Parathyroid adenoma (tissue), 2 donors: ENCODE results near the gene UPP2.

ENCODE experiments used
- H2AFZ ChIP-seq: fragments of 300-600 bp; sonication (generic); one replicate; pipeline ENCODE4 v1.7.0; 2017; ENCODE audit warnings: antibody characterized with exemption, mild to moderate bottlenecking
- H3K27ac ChIP-seq: fragments of 300-600 bp; sonication (generic); one replicate; pipeline ENCODE4 v1.7.0; 2017
- H3K27me3 ChIP-seq: fragments of 300-600 bp; sonication (generic); one replicate; pipeline ENCODE4 v1.7.0; 2017; ENCODE audit warnings: low read length; ENCODE audit not compliant: control insufficient read depth, insufficient read depth
- H3K36me3 ChIP-seq: fragments of 300-600 bp; sonication (generic); one replicate; pipeline ENCODE4 v1.7.0; 2017; ENCODE audit warnings: low read length; ENCODE audit not compliant: control insufficient read depth, insufficient read depth
- H3K4me1 ChIP-seq: fragments of 300-600 bp; sonication (generic); one replicate; pipeline ENCODE4 v1.7.0; 2017; ENCODE audit warnings: control low read depth
- H3K4me2 ChIP-seq: fragments of 300-600 bp; sonication (generic); one replicate; pipeline ENCODE4 v1.7.0; 2017; ENCODE audit warnings: low read length
- H3K4me3 ChIP-seq: fragments of 300-600 bp; sonication (generic); one replicate; pipeline ENCODE4 v1.7.0; 2017; ENCODE audit warnings: low read depth, low read length
- H3K79me2 ChIP-seq: fragments of 300-600 bp; sonication (generic); one replicate; pipeline ENCODE4 v1.7.0; 2017; ENCODE audit warnings: control low read depth
- H3K9ac ChIP-seq: fragments of 300-600 bp; sonication (generic); one replicate; pipeline ENCODE4 v1.7.0; 2017; ENCODE audit warnings: mild to moderate bottlenecking
- H3K9me3 ChIP-seq: fragments of 300-600 bp; sonication (generic); one replicate; pipeline ENCODE4 v1.7.0; 2017; ENCODE audit warnings: low read length; ENCODE audit not compliant: control insufficient read depth
- TF ChIP-seq, protein P1 (sequence below): fragments of 300-600 bp; sonication (generic); IDR thresholded peaks from one replicate; pipeline ENCODE4 v1.7.0; 2017; ENCODE audit warnings: antibody characterized with exemption, mild to moderate bottlenecking
- donor health status: primary hyperparathyroidism.

UPP2 gene

DNA sequence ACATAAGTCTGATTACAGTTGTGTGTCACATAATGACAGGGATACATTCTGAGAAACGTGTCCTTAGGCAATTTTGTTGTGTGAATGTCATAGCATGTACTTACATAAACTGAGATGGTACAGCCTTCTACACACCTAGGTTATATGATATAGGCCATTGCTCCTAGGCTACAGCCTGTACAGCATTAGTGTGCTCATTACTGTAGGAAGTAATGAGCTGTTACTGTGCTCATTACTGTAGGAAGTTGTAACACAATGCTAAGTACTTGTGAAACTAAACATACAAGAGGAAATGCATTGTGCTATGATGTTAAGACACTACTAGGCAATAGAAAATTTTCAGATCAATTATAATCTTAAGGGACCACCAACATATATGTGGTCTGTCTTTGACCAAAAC is 72.8 kb downstream of the UPP2 start:
- H3K4me3 ChIP-seq: no peak overlapping the region
- H3K27ac ChIP-seq: no peak overlapping the region
- H2AFZ ChIP-seq: no peak overlapping the region
- H3K9ac ChIP-seq: no peak overlapping the region
- no peaks in the 10 kb centered on the region for H3K27me3 ChIP-seq
- H3K36me3 ChIP-seq: no peaks in the 10 kb centered on the region
- H3K9me3 ChIP-seq: no peaks in the 10 kb centered on the region
- H3K4me2 ChIP-seq: no peak overlapping the region
- H3K79me2 ChIP-seq: no peaks in the 10 kb centered on the region
- TF ChIP-seq, protein P1, sequence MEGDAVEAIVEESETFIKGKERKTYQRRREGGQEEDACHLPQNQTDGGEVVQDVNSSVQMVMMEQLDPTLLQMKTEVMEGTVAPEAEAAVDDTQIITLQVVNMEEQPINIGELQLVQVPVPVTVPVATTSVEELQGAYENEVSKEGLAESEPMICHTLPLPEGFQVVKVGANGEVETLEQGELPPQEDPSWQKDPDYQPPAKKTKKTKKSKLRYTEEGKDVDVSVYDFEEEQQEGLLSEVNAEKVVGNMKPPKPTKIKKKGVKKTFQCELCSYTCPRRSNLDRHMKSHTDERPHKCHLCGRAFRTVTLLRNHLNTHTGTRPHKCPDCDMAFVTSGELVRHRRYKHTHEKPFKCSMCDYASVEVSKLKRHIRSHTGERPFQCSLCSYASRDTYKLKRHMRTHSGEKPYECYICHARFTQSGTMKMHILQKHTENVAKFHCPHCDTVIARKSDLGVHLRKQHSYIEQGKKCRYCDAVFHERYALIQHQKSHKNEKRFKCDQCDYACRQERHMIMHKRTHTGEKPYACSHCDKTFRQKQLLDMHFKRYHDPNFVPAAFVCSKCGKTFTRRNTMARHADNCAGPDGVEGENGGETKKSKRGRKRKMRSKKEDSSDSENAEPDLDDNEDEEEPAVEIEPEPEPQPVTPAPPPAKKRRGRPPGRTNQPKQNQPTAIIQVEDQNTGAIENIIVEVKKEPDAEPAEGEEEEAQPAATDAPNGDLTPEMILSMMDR: no peak
- H3K4me1 ChIP-seq: no peaks in the 10 kb centered on the region

DNA sequence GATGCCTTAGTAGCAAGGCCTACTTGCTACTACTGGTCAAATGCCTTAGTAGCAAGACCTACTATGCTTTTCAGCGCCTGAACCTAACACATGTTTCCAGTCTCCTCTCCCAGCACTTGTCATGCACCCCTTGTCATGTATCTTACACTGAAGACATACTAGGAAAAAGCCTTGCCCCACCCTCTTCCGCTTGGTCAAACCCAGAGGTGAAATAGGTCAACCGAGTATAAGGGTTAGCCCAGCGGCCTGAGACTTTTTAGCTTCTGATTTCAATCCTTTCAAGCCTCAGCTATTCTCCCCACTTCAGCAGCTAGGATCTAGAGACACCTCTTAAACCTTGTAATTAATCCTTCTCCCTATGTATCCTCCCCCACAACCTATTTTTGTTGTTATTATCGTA is 73.3 kb downstream of the UPP2 start:
- no peaks in the 10 kb centered on the region for H3K9me3 ChIP-seq
- no peak overlapping the region for H2AFZ ChIP-seq
- no peak overlapping the region for H3K27ac ChIP-seq

DNA sequence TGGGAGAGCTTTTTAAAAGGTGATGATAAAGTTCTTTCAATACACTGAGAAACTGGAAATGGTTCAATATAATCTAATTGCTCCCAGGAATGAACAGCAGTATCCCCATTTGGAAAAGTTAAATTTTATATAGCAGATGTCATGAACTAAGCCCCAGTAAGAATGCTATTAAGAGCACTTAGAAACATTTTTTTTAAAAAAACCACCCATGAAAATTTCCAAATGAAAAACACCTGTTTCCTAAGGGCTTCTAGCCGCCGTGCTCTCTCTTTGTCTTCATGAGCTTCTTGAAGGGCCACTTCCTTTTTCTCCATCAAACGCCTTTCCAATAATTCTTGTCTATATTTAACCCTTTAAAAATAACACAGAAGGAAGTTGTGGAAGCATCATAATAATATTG is 77.0 kb downstream of the UPP2 start:
- Histone ChIP-seq H3K9ac (no peak overlapping the region), H2AFZ (no peak overlapping the region), H3K9me3 (no peaks in the 10 kb centered on the region), H3K4me3 (no peak overlapping the region), H3K4me2 (no peak overlapping the region), H3K27ac (no peak overlapping the region), H3K27me3 (no peaks in the 10 kb centered on the region), H3K36me3 (no peaks in the 10 kb centered on the region), H3K79me2 (no peaks in the 10 kb centered on the region), H3K4me1 (peaks cover 7% of the 10 kb centered on the region)
- TF ChIP-seq, protein P1: no peak

More for the DNA sequence above, 73.3 kb downstream of the UPP2 start:
- H3K4me3 ChIP-seq: no peak overlapping the region
- TF ChIP-seq, protein P1: no peak
- H3K27me3 ChIP-seq: no peaks in the 10 kb centered on the region
- H3K79me2 ChIP-seq: no peaks in the 10 kb centered on the region
- H3K4me1 ChIP-seq: no peaks in the 10 kb centered on the region
- no peaks in the 10 kb centered on the region for H3K36me3 ChIP-seq
- no peak overlapping the region for H3K4me2 ChIP-seq
- H3K9ac ChIP-seq: no peak overlapping the region

DNA sequence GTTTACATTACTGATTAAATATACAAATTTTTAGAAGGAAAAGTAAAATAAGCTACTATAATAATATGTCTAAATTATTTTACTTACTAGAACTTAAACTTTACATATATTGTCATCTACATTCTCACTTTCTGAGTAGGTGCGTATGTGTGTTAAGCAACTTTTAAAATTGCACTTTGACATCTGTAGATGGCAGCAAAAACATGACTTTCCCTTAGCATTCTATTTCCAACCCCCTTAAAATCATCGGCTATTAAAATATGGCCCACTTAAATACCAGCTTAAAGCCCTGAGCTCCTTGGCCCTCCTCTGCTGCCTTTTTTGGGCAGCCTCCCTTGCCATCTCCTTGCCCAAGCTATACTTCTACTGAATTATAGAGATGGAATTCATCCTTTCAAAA is 78.0 kb downstream of the UPP2 start:
- Histone ChIP-seq H3K36me3 (no peaks in the 10 kb centered on the region), H3K9ac (no peak overlapping the region), H3K4me3 (no peak overlapping the region), H3K27ac (no peak overlapping the region), H3K4me2 (no peak overlapping the region), H3K9me3 (no peaks in the 10 kb centered on the region), H3K79me2 (no peaks in the 10 kb centered on the region), H2AFZ (no peak overlapping the region), H3K4me1 (peaks cover 15% of the 10 kb centered on the region), H3K27me3 (no peaks in the 10 kb centered on the region)
- TF ChIP-seq, protein P1: peak; percentile 28

DNA sequence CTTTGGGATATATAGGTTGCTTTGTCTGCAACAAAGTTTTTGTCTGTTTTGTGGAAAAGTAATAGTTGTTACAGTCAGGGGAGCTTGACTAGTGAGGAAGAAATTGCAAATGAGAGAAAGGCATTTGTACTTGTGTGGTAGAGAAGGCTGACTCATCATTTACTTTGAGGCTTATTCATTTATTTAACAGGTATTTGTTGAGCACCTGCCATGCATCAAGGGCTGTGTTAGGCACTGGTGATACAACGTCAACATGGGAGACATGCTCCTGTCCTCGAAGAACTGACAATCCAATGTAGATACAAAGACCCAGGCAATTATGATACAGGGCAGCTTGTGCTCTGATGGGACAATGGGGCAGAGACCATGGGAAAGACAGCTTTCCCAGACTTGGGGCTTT is 79.5 kb downstream of the UPP2 start:
- no peak overlapping the region for H3K9ac ChIP-seq
- H3K4me1 ChIP-seq: peaks cover 23% of the 10 kb centered on the region
- H3K9me3 ChIP-seq: no peaks in the 10 kb centered on the region
- H3K79me2 ChIP-seq: no peaks in the 10 kb centered on the region
- no peak overlapping the region for H3K4me3 ChIP-seq
- no peak overlapping the region for H3K4me2 ChIP-seq
- no peak overlapping the region for H3K27ac ChIP-seq
- TF ChIP-seq, protein P1: no peak
- H2AFZ ChIP-seq: no peak overlapping the region
- no peaks in the 10 kb centered on the region for H3K27me3 ChIP-seq
- no peaks in the 10 kb centered on the region for H3K36me3 ChIP-seq
